Activated effector memory CD4-positive, alpha-beta T cell treated with Interleukin-2 at 50 U/mL for 16 hours (primary cell): Measurements from ENCODE around the gene FUT3.
"Not testable (repeated sequence)": the region's sequence is repeated elsewhere in the genome, so short reads cannot be mapped to it uniquely, and the experiment has no call there.

ENCODE experiments used
- DNase-seq: peaks from one replicate; pipeline ENCODE4 v3.0.0-alpha.2; 2020

FUT3 gene

GRCh38 chr19:5844456-5845433 is 6.5 kb downstream of the FUT3 start:
- no peak for DNase-seq

GRCh38 chr19:5843295-5843927 is 7.8 kb downstream of the FUT3 start:
- DNase-seq: no peak

DNA sequence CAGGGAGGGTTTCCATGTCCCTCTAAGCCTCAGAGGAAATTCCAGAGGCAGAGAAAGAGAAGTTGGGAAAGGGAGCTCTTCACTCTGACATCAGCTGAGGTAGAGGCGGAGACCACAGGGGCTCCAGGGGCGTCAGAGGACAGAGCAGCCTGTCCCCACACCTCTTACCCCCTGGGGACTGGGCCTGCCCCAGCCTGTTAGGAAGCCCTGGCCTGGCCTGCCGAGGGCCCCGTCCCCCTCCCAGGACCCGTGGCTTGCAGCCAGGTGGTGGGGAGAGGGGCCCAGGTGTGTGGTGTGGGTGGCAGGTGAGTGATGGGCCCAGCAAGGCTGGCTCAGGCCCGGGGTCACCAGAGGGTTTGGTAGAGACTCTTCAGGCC is 9.5 kb downstream of the FUT3 start:
- not testable (repeated sequence) for DNase-seq

DNA sequence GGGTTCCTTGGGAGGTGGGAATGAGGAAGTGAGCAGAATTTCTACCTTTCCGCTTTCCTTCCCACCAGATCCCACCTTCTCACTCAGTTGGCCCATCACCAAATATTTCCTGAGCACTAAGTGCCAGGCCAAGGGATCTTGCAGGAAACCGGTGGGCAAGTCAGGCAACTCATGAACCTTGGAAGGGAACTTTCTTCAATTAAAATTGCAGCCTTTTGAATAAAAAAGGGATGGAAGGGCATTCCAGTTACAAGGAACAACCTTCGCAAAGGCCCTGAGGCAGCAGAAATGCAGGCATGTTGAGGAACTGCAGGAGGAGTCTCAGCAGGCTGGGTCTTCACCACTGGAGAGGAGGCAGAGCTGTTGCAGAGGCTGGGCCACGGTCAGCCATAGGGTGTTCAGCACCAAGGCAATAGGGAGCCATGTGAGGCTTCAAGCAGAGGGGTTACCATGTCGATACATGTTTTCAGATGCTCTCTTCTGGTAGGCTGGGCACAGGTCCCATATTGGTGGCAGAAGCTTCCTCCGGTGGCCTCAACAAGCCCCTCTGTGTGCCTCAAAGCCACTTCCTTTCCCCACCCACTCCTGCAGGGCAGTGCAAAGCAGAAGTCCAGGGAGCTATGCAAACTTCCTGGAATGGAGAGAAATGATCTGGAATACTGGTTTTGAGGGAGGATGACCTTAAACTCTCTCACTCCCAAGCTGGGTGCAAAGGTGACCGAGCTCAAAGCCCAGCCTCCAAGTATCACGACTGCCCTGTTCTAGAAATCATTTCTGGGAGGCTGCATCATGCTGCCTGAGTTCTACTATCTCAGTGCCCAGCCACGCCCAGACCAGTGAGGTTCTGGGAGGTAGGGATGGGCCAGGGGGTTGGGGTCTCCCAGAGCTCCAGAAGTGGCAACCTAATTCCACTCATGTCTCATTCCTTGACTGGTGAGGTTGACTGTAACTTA is 11.9 kb downstream of the FUT3 start, which contains the start of gene FUT6:
Gene FUT6 (minus strand): TSS at position 638 of the 953 bp plus-strand sequence. CDS start 7,135 bp downstream, outside the sequence.
- DNase-seq: no peak

DNA sequence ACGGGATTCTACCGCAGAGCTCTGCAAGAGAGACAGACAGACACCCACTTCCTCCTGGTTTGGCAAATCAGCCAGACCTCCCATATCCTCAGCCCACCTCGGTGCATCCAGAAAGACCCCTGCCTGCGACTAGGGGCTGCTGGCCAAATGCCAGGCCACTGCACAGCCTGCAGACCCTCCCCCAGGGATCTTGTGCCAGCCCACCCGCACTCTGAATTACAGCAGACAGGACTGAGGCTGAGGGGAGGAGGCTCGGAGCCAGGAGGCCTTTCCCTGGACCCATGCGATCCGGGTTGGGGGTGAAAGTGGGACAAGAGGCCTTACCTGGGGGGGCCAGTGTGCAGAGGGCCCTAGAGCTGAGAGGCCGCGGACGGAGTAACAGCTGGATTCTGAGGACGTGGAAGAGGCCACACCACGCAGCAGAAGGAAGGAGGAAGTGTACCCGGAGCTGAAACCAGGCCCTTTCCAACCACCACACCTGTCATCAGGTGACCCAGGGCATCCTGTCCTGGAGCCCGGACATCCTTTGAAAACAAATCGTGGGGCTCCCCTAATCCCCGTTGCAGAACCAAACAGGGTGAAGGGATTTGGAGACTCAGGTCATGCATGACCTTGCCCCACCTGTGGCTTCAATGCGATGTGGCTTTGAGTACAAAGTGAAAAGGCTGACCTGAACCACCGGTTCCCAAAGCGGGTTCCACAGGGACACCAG is 12.7 kb downstream of the FUT3 start:
- no peak for DNase-seq

DNA sequence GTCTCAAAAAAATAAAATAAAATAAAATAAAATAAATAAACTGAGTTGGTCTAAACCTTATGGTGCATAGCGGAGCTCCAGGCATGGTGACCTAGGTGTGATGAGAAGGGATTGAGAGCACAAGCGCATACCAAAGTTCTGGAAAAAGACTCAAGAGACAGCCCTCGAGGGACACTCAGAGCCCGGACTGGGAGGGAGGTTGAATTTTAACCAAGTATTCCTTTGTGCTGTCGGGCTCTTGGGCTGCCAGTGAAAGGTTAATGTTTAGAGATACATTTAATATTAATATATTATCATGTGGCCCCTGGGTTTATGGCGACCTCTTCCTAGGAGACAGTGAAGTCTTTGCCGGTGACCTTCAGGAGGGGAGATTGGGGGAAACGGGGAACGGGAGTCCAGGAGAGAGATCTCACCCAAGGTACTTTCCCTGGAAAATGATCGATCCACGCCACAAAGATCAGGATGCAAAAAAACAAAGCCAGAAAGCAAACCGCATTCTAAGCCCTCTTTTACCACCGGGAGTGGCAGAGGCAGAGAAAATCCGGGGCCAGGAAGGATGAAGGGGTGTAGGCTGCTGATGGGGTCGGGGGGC is 13.4 kb downstream of the FUT3 start:
- DNase-seq: no peak

DNA sequence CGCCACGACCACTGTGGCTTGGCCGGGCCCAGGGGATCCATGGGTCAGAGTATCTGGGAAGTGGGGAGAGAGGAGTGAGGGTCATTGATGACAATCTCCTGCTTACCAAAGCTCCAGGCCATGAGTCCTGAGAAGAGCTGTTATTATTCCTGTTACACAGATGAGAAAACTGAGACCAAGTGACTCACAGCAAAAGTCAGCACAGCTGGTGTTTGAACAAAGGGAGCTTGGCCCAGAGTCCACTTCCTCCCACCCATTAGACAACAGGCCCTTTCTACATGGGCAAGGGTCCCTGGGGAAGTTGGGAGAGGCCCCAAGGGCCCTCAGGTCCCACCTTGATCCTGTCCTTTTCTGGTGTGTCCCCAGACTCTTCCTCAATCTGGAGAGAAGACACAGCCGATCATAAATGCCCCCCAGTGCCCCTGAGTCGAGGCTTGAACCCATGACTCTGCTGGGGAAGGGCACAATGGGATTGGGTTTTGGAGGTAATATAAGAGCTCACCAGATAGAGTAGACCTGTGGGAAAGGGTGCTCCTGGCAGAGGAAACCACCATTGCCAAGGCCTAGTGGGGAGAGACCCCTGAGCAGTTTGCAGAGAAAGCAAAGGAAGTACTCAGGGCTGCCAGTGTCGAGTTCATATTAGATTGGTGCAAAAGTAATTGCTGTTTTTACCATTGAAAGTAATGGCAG is 18.6 kb downstream of the FUT3 start:
- no peak for DNase-seq

DNA sequence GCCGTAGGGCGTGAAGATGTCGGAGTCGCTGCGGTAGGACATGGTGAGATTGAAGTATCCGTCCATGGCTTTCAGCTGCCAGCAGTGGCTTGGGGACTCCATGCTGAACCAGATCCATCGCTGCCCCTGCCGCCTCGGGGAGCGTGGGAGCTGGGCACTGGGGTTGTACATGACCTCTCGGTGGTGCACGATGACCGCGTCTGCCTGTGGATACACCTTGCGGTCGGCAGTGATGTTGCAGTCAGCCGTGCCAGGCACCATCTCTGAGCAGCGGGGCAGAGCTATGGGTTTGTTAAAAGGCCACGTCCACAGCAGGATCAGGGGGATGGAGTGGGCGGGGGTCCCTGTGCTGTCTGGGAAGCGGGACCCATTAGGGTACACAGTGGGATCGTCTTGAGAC is 19.2 kb downstream of the FUT3 start:
- DNase-seq: no peak

GRCh38 chr19:5831159-5831558 is 20.1 kb downstream of the FUT3 start:
- DNase-seq: no peak

- no peak for DNase-seq
Measured at GRCh38 chr19:5829567-5830310, 21.5 kb downstream of the FUT3 start.

- DNase-seq: no peak
Measured at GRCh38 chr19:5828661-5829566, 22.3 kb downstream of the FUT3 start.

DNA sequence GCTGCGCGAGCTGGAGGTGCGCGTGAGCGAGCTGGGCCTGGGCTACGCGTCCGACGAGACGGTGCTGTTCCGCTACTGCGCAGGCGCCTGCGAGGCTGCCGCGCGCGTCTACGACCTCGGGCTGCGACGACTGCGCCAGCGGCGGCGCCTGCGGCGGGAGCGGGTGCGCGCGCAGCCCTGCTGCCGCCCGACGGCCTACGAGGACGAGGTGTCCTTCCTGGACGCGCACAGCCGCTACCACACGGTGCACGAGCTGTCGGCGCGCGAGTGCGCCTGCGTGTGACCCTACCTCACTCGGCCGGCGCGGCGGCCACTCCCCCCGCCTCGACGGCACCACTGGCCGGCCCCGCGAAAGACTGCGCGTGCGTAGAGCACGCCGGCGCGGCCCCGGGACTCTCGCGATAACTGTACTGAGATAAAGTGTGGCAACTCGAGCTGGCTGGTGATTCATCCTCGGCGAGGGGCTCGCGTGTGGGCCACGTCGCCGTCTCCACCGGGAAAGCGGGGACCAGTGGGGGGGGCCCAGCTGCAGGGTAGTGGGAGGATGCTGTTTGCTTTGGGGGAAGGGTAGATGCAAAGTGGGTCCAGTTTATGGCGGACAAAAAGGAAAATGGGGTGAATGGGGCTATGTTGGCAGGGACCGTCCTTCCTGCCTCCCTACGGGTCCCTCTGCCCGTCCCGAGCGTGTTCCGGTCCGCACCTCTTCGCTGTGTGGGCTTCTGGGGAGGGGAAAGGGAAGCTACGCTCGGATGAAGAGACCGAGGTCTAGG is 23.2 kb downstream of the FUT3 start:
- DNase-seq: peak; percentile 85

DNA sequence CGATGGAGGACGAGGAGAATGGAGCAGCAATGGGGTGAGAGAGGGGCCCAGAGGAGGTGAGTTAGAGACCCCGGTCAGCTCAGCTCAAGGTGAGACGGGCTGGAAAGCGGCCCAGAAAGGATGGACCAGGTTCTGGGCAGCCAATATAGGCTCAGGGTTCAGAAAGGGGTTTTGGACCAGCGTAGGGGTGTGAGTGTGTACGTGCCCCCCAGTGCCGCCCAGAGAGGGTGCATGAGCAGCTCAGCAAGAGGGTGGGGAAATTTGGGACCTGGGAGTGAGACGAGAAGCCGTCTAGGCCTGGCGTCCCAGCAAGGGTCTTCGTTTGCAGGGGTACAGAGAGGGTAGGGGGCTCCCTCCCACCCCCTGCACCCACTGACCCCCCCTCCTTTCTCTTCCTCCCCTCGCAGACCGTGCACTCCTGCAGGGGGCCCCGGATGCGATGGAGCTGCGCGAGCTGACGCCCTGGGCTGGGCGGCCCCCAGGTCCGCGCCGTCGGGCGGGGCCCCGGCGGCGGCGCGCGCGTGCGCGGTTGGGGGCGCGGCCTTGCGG is 23.8 kb downstream of the FUT3 start:
- no peak for DNase-seq

GRCh38 chr19:5826531-5827341 is 24.5 kb downstream of the FUT3 start:
- no peak for DNase-seq

- no peak for DNase-seq
Measured at GRCh38 chr19:5825178-5825577, 26.1 kb downstream of the FUT3 start.

DNA sequence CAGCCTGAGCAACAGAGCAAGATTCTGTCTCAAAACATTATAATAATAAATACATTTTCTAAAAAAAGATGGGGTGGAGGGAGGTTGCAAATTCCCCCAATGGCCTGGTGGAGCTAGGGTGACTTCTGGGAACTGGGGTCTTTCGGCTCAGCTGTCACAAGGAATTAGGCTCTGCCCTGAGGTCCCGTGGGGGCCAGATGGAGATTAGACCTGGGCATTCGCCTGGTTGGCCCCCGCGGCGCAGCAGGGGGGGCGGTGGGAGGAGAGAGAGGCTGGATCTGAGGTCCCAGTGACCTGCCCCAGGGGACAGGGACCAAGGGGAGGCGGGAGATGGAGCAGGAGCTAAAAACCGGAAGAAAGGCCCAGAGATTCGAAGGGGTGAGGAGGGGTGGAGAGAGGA is 26.5 kb downstream of the FUT3 start:
- DNase-seq: no peak

DNA sequence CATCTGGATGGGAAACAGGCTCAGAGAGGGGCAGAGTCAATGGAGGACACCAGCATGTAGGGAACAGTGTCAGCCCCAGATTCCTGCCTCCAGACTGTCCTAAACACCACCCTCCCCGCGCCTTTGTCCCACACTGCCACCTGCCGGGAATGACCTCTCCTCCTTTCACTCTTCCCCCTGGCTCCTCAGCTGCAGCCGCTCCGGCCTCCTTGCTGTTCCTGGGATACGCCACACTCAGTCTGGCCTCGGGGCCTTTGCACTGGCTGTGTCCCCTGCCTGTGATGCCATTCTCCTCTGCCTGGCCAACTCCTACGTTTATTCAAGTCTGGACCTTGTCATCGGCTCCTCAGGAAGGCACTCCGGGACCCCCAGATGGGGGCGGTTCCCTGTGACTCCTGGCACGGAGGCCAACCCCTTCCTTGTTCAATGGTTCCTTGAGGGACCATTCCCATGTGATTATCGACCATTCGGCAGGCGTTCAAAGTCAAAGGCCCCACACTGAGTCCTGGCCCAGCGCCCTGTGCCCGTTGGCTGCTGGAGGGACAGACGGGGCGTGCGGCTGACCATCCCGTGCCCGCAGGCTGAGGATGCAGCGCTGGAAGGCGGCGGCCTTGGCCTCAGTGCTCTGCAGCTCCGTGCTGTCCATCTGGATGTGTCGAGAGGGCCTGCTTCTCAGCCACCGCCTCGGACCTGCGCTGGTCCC is 27.5 kb downstream of the FUT3 start:
- DNase-seq: no peak
